GM19324 (cell line): ENCODE measurements around the gene VWA5A.
"Not testable (repeated sequence)": the region's sequence is repeated elsewhere in the genome, so short reads cannot be mapped to it uniquely, and the experiment has no call there.

ENCODE experiments used
- ATAC-seq: cut with Tn5 transposase; IDR thresholded peaks from one replicate; pipeline ENCODE4 v1.9.1; 2021; ENCODE audit warnings: mild to moderate bottlenecking, moderate library complexity; ENCODE audit not compliant: unreplicated experiment, low FRiP score

Gene VWA5A

GRCh38 chr11:124167826-124168231 is 52.6 kb downstream of the VWA5A start:
- ATAC-seq, result no peak

DNA sequence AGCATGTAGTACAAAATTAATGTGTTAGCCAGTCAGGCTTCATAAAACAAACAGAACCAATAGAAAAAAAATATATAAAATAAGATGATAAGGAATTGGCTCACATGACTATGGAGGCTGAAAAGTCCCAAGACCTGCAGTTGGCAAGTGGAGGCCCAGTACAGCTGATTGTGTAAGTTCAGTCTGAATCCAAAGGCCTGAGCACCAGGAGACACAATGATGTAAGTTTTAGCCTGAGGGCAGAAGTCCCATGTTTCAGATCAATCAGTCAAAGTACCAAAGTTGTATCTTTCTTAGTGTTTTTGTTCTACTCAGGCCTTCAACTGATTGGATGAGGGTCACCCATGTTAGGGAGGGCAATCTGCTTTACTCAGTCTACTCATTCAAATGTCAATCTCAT is 53.5 kb downstream of the VWA5A start:
- no peak for ATAC-seq

DNA sequence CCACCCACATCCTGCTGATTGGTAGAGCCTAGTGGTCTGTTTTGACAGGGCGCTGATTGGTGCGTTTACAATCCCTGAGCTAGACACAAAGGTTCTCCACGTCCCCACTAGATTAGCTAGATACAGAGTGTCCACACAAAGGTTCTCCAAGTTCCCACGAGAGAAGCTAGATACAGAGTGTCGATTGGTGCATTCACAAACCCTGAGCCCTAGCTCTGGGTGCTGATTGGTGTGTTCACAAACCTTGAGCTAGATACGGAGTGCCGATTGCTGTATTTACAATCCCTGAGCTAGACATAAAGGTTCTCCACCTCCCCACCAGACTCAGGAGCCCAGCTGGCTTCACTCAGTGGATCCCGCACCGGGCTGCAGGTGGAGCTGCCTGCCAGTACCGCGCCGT is 55.1 kb downstream of the VWA5A start:
- not testable (repeated sequence) for ATAC-seq

DNA sequence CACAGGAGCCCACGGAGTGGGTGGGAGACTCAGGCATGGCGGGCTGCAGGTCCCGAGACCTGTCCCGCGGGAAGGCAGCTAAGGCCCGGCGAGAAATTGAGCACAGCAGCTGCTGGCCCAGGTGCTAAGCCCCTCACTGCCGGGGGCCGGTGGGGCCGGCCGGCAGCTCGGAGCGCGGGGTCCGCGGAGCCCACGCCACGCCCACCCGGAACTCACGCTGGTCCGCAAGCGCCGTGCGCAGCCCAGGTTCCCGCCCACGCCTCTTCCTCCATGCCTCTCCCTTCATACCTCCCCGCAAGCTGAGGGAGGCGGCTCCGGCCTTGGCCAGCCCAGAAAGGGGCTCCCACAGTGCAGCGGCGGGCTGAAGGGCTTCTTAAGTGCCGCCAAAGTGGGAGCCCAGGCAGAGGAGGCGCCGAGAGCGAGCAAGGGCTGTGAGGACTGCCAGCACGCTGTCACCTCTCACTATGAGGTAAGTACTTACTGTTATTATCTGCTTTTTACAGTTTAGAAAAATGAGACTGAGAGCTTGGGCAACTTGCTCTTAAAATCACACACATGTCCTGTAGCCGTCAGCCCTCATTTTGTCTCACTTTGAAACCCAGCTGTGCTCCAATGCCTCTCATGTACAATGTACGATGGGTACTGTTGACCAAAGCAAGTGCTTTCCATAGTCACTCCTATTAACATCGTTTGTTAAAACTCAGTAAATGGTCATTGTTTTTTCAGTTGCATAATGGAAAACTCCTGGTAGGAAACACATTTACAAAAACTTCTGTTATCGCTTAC is 55.7 kb downstream of the VWA5A start:
- no peak for ATAC-seq

DNA sequence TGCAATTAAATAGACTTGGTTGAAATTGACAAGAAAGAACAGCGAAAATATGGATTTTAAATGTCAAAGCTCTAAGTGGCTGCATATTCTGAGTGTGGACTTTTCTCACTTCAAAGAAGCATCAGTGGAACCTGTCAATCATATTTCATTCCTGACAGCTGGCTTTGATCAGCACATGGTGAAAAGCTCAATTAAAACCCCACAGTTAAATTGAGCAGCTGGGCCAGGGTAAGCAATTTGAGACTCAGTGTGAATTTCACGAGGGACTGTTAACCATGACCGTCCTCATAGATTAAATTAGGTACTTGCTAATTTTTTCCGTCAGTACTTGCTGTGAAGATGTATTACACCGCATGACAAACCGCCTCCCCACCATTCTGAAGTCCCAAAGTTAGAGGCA is 56.9 kb downstream of the VWA5A start:
- ATAC-seq, result no peak

- ATAC-seq, result no peak
Measured at GRCh38 chr11:124172599-124172998, 57.3 kb downstream of the VWA5A start.

DNA sequence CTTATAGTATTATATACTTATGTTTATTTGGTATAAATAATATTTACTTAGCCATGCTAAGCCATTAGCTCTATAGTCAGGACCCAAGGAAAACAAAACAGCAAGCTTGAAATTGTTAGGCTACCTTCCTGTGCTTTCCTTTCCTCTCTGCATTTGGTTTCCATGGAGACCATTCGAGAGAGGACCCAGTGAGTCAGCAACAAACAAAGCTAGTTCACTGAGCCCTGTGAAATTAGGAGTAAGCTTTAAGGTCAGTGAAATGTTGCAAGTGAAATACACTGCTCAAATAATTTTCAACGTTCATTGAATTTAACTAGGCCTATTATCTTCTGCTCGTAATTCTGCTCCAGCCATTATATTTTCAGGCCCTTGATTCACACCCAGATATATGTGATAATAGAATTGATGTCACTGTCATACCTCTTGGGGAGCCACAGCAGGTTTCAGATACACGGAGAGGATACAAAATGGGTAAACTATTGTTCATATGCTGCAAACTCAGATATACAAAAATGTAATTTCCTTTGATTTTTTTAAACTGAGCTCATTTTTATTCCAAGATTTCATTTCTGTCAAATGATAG is 58.8 kb downstream of the VWA5A start:
- no peak for ATAC-seq

- ATAC-seq, result no peak
Measured at GRCh38 chr11:124176925-124177715, 61.9 kb downstream of the VWA5A start.

DNA sequence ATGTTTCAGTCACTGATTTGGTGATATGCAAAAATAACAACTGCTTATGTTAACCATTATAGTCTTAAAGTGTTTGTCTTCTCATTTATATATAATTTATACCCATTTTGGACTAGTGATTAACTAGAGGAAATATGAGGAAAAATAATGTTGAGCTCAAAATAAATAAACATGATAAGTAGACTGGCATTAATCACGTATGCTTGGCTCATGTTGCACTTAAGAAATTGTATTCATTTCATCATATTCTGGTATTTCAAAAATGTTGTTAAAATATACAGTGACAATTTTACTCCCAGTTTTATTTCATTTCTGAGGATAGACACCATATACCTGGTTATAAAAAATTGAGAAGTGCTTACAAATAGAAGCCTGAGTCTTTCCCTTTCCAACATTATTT is 64.1 kb downstream of the VWA5A start:
- ATAC-seq, result no peak

DNA sequence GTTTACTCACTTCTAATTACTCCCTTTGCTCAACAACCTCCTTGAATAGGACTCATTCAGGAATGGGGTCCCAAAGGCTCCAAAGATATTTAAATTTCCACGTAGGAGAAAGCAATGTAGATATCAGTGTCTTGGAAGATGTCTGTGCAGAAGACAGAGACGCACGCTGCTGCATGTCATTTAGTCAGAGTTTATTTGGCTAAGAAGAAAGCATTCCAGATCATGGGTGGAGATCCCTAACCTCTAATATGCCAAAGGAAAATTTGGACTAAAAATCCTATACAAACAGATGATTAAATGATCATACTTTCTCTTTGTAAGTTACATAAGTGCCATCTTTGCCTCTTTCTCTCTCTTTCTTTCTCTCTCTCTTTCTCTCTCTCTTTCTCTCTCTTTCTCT is 67.8 kb downstream of the VWA5A start, which contains the start of gene OR10D3:
OR10D3 (plus strand) TSS at position 278 of the 400 bp plus-strand sequence. CDS start 1,925 bp downstream, outside the sequence.
- no peak for ATAC-seq

DNA sequence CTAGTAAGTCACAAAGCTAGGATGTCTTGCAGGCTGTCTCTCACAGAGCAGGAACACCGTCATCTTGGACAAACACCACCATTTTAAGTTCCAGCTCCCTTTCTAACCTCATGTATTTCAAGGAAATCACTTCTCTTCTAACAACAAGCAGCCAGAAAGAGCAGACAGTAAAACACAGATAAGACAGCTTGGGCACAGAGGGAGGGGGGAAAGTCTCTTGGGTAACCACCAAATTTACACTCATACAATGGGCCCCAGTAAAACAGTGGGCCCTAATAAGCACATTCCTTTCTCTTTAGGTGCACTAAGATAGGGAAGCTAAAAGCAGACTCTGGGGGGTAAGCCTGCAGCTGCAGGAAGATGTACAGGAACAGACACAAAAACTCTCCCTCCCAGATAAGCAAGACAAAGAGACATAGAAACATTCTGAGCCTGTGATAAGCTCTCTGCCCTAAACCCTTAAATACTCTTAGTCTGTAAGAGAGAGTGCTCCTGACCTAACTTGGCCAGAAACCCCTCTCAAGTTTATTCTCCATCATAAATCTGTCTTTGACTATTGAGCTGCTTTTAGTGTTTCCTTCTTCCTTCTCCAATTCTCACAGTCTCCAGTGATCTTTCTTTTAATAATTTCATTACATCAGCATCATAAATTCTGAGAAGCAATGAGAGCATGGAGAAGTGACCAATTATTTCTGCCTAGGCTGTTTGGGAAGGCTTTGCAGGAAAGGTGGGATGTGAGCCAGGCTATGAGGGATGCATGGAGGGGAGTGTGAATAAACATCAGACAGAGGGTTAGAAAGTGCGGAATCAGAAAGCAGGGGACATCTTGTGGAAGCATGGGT is 75.3 kb downstream of the VWA5A start:
- ATAC-seq, result no peak

DNA sequence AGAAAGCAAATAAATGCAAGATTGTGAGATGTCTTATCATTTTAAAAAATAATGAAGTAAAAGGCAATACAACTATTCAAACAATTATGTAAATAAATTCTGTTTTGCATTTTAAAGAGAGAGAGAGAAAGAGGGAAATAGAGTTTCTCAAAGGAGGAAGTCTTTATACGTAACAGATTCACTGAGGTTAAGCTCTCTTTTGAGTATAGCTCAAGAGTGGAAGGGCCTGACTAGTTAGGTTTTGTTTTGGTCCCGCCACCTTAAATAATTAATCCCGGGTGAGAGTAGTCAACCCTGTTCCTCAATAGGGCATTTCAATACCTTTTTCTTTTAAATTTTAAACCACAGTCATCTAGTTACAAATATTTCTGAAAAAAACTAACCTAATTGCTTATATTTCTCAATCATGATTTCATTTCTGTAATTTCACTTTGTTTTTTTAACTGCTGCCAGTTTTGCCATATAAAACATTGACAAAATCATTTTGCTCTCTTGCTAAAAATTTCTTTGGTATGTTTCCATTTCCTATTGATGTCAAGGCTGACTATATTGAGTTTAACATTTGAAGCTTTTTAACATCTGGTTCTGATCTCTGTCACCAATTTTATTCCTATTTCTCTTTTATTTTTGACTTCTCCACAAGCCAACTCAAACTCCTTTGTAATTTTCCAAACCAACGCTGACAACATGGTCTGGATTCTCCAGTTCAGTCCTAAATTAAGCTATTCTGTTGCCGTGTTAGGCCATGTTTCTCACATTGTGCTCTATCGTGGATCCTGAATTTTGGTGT is 78.2 kb downstream of the VWA5A start:
- no peak for ATAC-seq

GRCh38 chr11:124194293-124195188 is 79.3 kb downstream of the VWA5A start:
- no peak for ATAC-seq

GRCh38 chr11:124195189-124195734 is 80.0 kb downstream of the VWA5A start:
- ATAC-seq, result peak; percentile 72
